NCI-H1048 (cell line): ENCODE measurements around the gene FMR1.

Experiments
- DNase-seq: peaks from one replicate; lab custom pipeline; 2025; lab: John Stamatoyannopoulos, UW

FMR1 gene

GRCh38 chrX:147911192-147912022, at the start of gene FMR1:
TSS of gene FMR1 (plus strand) at chrX:147911919. CDS start at chrX:147912180, 261 bp downstream.
- DNase-seq, result peak; percentile 70

GRCh38 chrX:147875866-147876596, 35.7 kb upstream of the FMR1 start:
- no peak for DNase-seq

- DNase-seq, result no peak
Measured at GRCh38 chrX:147876849-147877646, 34.7 kb upstream of the FMR1 start.

DNA sequence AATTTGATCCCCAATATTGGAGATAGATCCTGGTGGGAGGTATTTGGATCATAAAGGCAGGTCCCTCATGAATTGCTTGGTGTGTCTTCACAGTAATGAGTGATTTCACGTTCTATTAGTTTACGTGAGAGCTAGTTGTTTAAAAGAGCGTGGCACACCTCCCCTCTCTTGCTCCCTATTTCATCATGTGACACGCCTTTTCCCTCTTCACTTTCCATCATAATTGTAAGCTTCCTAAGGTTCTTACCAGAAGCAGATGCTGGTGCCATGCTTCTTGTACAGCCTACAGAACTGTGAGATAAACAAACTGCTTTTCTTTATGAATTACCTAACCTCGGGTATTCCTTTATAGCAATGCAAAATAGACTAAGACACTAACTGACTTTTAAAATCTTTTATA, 34.0 kb upstream of the FMR1 start:
- DNase-seq, result no peak

DNA sequence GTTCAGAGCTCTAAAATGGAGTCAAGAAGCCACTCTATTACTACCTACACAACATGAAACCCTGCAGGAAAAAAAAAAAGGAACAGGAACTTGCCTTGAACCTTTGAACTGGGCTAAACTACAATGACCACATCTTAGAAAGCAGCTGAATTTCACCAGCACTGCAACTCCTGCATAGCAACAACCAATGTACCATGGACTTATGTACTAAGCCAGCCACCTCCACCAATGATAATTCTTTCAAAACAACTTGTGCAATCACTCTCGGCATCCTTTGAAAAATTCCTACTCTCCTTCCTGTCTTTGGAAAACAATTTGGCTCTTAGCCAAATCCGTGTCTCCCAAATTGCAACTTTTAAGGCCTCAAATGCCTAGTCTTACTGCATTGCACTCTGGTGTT, 26.8 kb upstream of the FMR1 start:
- no peak for DNase-seq

- DNase-seq, result no peak
Measured at GRCh38 chrX:147890756-147891155, 21.0 kb upstream of the FMR1 start.

DNA sequence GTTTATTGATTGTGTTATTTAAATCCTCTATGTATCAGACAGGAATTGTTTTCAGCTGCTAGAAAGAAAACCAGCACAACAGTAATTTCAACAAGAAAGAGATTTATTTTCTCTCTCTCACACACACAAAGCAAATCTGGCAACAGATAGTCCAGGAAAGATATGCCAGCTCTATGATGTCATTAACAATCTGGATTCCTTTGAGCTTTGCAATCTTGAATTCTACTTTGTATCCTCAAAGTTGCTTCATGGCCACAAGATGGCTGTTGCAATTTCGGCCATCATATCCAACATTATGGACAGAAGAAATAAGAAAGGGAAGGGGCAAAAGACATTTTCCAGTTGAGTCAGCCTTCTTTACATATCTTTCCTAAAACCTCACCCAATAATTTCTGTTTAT, 19.8 kb upstream of the FMR1 start:
- DNase-seq, result no peak

GRCh38 chrX:147893741-147894140, 18.0 kb upstream of the FMR1 start:
- DNase-seq, result no peak

DNA sequence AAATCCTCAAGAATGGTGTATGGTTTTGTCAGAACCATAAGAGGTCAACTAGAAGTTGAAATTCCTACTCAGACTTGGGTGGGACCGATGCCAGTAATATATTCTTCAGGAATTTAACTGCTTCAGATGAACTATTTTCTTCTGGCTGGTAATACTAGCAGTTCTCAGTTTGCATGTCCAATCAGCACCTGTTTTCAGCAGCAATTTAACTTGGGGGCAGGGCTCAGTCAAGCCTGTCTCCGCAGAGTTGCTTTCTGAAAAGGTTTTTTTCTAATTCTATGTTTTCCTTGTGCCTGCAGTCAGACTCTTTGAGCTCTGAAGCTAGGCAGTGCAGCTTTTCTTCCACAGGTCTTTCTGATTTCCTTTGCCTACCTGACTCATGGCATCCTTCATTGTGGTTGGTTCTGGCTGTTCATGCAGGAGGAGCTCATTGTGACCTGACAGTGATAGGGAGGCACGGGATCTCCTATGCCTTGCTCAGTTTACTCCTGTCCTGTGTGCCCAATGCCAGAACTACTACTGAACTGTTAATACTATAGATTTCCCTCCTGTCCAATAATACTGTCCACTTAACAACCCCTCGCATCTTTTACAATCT, 17.3 kb upstream of the FMR1 start:
- DNase-seq, result no peak

DNA sequence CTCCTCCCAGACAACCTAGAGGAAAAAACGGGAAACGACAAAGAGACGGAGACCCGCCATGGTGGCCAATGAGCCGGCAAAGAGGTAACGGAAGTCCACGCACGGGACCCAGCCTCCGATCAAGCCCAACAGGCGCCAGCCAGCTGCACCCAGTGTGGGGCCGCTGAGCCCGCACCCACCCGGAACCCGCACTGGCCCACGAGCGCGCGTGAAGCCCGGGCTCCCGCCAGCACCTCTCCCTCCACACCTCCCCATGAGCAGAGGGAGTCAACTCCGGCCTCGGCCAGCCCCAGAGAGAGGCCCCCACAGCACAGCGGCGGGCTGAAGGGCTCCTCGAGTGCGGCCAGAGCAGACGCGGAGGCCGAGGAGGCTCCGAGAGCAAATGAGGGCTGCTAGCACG, 14.6 kb upstream of the FMR1 start:
- no peak for DNase-seq

GRCh38 chrX:147898951-147899350, 12.8 kb upstream of the FMR1 start:
- DNase-seq, result no peak

GRCh38 chrX:147899379-147900114, 12.2 kb upstream of the FMR1 start:
- DNase-seq, result no peak

GRCh38 chrX:147900349-147900748, 11.4 kb upstream of the FMR1 start:
- no peak for DNase-seq

GRCh38 chrX:147901461-147902126, 10.1 kb upstream of the FMR1 start:
- no peak for DNase-seq

DNA sequence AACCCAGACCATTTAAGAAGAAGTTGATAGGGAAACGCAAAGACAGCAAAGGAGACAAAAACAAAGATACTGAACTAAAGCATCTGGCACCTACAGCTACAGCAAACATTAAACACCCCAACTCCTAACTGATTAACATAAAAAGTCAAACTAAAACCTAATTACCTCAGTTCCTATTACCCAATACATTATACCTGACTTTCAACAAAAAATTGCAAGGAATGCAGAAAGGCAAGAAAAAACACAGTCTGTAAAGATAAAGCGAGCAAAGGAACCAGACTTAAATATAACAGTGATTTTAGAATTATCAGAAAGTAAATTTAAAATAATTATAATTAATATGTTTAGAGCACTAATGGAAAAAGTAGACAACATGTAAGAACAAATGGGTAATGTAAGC, 9.4 kb upstream of the FMR1 start:
- no peak for DNase-seq

DNA sequence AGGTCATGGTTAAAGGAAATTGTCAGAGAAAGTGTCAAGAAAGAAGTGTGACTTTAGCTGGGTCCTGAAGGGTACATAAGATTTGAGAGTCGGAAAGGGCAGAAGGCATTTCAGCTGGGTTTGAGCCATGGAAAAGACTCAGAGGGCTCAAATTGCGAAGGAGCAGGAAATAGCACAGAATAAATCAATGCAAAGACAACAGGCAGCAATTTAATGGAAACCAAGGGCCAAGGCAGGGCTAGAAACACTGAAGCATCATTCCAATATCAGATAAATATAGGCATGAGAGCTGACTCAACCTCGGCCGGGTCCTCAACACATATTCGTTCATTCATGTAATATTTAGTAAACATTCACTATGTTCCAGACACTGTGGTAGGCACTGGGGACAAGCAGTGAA, 3.6 kb upstream of the FMR1 start:
- no peak for DNase-seq

DNA sequence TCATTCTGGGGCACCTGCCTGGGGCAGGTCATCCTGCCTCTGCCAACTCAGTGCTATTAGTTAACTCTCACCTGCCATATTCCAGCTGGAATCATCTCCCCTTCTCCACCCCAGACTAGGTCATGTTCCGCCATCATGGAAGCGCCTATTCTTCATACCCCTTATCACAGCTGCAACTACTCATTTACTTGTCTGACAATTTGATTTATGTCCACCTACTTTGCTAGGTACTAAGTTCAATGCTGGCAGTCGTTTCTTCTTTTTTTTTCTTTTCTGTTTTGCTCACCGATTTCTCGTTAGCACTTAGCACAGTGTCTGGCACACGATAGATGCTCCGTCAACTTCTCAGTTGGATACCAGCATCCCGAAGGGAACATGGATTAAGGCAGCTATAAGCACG, 1.1 kb upstream of the FMR1 start:
- DNase-seq, result no peak

GRCh38 chrX:147912093-147912801, 528 bp downstream of the FMR1 start:
- no peak for DNase-seq

DNA sequence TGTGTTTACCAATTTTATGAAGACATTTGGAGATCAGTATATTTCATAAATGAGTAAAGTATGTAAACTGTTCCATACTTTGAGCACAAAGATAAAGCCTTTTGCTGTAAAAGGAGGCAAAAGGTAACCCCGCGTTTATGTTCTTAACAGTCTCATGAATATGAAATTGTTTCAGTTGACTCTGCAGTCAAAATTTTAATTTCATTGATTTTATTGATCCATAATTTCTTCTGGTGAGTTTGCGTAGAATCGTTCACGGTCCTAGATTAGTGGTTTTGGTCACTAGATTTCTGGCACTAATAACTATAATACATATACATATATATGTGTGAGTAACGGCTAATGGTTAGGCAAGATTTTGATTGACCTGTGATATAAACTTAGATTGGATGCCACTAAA, 1.9 kb downstream of the FMR1 start:
- DNase-seq, result no peak

- DNase-seq, result no peak
Measured at GRCh38 chrX:147914591-147914990, 2.9 kb downstream of the FMR1 start.
